Mucosa of rectum (tissue), 2 donors: ENCODE data around the gene EPHB3.

Experiments
- H3K27ac ChIP-seq, 2 donors: one replicate each; pipeline ENCODE4 v1.7.0; 2013; ENCODE audit warnings: inconsistent platforms in 2 of 2, low read depth in 2 of 2, low read length in 2 of 2
- H3K27me3 ChIP-seq, 2 donors: one replicate each; pipeline ENCODE4 v1.7.0; 2013; ENCODE audit warnings: low read length in 2 of 2; ENCODE audit not compliant: control insufficient read depth in 2 of 2, insufficient read depth in 2 of 2
- H3K36me3 ChIP-seq, 2 donors: one replicate each; pipeline ENCODE4 v1.7.0; 2013; ENCODE audit warnings: low read length in 2 of 2; ENCODE audit not compliant: control insufficient read depth in 2 of 2, insufficient read depth in 2 of 2
- H3K4me1 ChIP-seq, 2 donors: one replicate each; pipeline ENCODE4 v1.7.0; 2013; ENCODE audit warnings: low read length in 2 of 2, mild to moderate bottlenecking in 1 of 2; ENCODE audit not compliant: control insufficient read depth in 2 of 2, insufficient read depth in 2 of 2
- H3K4me3 ChIP-seq, 2 donors: one replicate each; pipeline ENCODE4 v1.7.0; 2013; ENCODE audit warnings: low read length in 2 of 2
- H3K9ac ChIP-seq, 2 donors: one replicate each; pipeline ENCODE4 v1.7.0; 2013; ENCODE audit warnings: low read length in 2 of 2, low read depth in 1 of 2, mild to moderate bottlenecking in 1 of 2
- H3K9me3 ChIP-seq, 2 donors: one replicate each; pipeline ENCODE4 v1.7.0; 2013; ENCODE audit warnings: low read length in 2 of 2; ENCODE audit not compliant: control insufficient read depth in 2 of 2
- donor health status: healthy.
- donor health status: Normal muscosa, but diverticular disease.

The EPHB3 gene

DNA sequence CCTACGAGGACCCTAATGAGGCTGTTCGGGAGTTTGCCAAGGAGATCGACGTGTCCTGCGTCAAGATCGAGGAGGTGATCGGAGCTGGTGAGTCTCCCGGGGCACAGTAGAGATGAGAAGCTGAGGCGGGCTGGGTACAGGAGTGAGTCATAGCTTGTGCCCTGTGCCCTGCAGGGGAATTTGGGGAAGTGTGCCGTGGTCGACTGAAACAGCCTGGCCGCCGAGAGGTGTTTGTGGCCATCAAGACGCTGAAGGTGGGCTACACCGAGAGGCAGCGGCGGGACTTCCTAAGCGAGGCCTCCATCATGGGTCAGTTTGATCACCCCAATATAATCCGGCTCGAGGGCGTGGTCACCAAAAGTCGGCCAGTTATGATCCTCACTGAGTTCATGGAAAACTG lies 17.9 kb downstream of the EPHB3 start:
- Histone ChIP-seq H3K36me3 (peaks cover 31 to 33% of the 10 kb centered on the region in 2 donors), H3K4me3 (no peak overlapping the region), H3K9me3 (no peaks in the 10 kb centered on the region)

DNA sequence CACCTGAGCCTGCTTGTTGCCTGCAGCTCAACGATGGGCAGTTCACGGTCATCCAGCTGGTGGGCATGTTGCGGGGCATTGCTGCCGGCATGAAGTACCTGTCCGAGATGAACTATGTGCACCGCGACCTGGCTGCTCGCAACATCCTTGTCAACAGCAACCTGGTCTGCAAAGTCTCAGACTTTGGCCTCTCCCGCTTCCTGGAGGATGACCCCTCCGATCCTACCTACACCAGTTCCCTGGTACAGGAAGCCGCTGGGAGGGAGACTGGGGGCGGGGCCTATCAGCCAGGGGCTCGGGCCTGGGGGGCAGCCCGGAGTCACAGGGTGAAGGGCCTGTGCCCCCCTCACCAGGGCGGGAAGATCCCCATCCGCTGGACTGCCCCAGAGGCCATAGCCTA lies 18.8 kb downstream of the EPHB3 start:
- peaks cover 26 to 28% of the 10 kb centered on the region in 2 donors for H3K4me1 ChIP-seq
- no peaks in the 10 kb centered on the region for H3K27me3 ChIP-seq
- no peaks in the 10 kb centered on the region for H3K9me3 ChIP-seq
- no peak overlapping the region for H3K4me3 ChIP-seq
- H3K9ac ChIP-seq = no peak overlapping the region
- H3K36me3 ChIP-seq = peaks cover 31 to 33% of the 10 kb centered on the region in 2 donors
- H3K27ac ChIP-seq = no peak overlapping the region

More for the DNA sequence above, 17.9 kb downstream of the EPHB3 start:
- no peaks in the 10 kb centered on the region for H3K27me3 ChIP-seq
- H3K27ac ChIP-seq = no peak overlapping the region
- no peak overlapping the region for H3K9ac ChIP-seq
- H3K4me1 ChIP-seq = peaks cover 28 to 32% of the 10 kb centered on the region in 2 donors

DNA sequence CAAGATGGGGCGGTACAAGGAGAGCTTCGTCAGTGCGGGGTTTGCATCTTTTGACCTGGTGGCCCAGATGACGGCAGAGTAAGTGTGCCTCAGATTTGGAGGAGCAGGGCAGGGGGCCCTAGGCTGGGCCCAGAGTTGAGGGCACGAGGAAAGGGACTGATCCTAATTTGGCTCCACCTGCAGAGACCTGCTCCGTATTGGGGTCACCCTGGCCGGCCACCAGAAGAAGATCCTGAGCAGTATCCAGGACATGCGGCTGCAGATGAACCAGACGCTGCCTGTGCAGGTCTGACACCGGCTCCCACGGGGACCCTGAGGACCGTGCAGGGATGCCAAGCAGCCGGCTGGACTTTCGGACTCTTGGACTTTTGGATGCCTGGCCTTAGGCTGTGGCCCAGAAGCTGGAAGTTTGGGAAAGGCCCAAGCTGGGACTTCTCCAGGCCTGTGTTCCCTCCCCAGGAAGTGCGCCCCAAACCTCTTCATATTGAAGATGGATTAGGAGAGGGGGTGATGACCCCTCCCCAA lies 19.8 kb downstream of the EPHB3 start:
- Histone ChIP-seq H3K36me3 (peaks cover 25 to 27% of the 10 kb centered on the region in 2 donors), H3K27ac (no peak overlapping the region), H3K9ac (no peak overlapping the region), H3K4me3 (no peak overlapping the region), H3K27me3 (no peaks in the 10 kb centered on the region), H3K4me1 (peaks cover 26 to 28% of the 10 kb centered on the region in 2 donors), H3K9me3 (no peaks in the 10 kb centered on the region)

- peaks cover 26 to 28% of the 10 kb centered on the region in 2 donors for H3K4me1 ChIP-seq
- peak overlapping the region; percentile 45 to 58 for H3K27ac ChIP-seq
- H3K27me3 ChIP-seq = no peaks in the 10 kb centered on the region
- H3K36me3 ChIP-seq = peaks cover 12% of the 10 kb centered on the region in 2 donors
- H3K9me3 ChIP-seq = no peaks in the 10 kb centered on the region
- peak overlapping the region; percentile 64 to 68 for H3K4me3 ChIP-seq
- peak overlapping the region; percentile 34 to 63 for H3K9ac ChIP-seq
Measured at GRCh38 chr3:184582646-184583577, 21.3 kb downstream of the EPHB3 start.

DNA sequence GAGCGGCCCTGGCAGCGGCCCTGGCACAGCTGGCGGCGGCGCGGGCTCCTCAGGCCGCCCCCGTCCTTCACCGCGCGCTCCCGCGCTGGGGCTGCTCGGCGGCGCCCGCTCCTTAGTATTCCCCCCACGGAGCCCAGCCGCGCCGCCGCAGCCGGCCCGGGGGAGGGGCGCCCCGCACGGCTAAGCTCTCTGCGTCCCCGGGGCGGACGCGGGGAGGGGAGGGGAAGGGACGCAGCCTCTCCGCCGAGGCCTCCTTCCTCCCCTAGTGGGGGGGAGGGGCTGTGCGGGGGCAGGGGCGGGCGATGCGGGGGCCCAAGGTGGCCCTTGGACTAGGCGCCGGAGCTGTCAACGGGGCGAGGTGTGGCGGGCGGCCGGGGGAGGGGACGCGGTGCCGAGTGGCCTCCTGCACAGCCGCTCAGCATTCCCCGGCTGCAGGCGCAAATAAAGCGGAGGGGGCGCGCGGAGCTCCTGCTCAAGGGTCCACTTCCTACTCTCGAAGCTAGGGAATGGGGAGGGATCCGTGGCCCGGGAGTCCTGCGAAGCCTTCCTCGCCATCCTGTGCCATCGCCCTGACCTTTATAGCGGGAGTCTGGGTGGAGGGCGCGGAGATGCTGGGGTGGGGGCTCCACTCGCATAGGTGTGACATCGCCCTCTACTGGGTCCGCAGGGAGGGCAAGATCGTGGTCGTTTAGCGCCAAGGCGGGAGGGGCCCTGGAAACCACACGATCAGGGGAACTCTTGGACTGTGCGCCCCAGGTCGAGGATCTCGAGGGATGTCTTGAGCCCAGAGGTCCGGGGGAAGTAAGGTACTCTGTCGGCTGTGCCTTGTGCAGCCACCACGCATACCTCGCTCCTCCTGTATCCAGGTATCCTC lies 22.2 kb downstream of the EPHB3 start:
- Histone ChIP-seq H3K4me1 (peaks cover 26 to 28% of the 10 kb centered on the region in 2 donors), H3K27me3 (no peaks in the 10 kb centered on the region), H3K9ac (peak overlapping the region; percentile 34 to 63), H3K36me3 (peaks cover 8 to 10% of the 10 kb centered on the region in 2 donors), H3K4me3 (peak overlapping the region in 1 of 2 donors; percentile 64), H3K27ac (peak overlapping the region; percentile 42 to 58), H3K9me3 (no peaks in the 10 kb centered on the region)

DNA sequence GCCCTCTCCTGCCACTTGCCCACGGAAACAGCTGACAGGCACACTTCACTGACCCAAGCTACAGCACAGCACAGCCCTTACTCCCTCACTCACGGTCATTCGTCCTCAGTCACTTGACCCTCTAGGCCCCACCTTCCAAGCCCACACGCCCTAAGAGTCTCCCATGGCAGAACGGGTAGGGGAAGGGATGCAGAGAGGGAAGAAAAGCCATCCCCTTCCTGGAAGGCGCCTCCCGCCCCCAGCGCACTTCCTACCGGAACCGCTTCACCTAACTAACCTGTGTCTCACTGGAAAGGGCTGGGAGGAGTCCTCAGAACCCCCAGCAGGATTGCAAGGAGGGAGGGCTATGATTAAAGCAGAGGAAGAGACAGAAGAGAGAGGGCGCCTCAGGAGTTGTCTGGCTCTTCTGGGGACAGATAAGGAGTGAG lies 22.9 kb downstream of the EPHB3 start:
- Histone ChIP-seq H3K9me3 (no peaks in the 10 kb centered on the region), H3K9ac (no peak overlapping the region), H3K4me1 (peaks cover 26 to 28% of the 10 kb centered on the region in 2 donors), H3K27ac (peak overlapping the region in 1 of 2 donors; percentile 7), H3K36me3 (peaks cover 8 to 10% of the 10 kb centered on the region in 2 donors), H3K27me3 (no peaks in the 10 kb centered on the region), H3K4me3 (no peak overlapping the region)

DNA sequence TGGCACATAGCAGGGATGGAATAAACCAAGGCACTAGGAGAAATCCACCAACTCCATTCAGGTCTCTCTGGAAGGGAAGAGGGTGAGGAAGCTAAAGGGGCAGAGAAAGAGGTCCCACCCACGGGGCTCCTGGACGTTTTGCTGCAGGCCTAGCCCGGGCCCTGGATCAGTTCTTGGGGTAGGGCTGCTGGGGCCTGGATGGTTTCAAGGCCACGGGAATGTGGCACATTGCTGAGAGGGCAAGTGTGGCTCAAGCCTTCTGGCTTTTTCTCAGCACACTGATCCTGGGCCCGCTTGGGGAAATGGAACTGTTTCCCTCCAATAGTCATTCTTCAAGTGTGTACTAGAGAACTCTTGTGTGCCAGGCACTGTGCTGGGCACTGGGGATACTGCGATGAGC lies 24.0 kb downstream of the EPHB3 start:
- no peak overlapping the region for H3K27ac ChIP-seq
- no peaks in the 10 kb centered on the region for H3K27me3 ChIP-seq
- peaks cover 26 to 28% of the 10 kb centered on the region in 2 donors for H3K4me1 ChIP-seq
- no peak overlapping the region for H3K4me3 ChIP-seq
- no peaks in the 10 kb centered on the region for H3K9me3 ChIP-seq
- no peak overlapping the region for H3K9ac ChIP-seq
- peaks cover 3 to 4% of the 10 kb centered on the region in 2 donors for H3K36me3 ChIP-seq

DNA sequence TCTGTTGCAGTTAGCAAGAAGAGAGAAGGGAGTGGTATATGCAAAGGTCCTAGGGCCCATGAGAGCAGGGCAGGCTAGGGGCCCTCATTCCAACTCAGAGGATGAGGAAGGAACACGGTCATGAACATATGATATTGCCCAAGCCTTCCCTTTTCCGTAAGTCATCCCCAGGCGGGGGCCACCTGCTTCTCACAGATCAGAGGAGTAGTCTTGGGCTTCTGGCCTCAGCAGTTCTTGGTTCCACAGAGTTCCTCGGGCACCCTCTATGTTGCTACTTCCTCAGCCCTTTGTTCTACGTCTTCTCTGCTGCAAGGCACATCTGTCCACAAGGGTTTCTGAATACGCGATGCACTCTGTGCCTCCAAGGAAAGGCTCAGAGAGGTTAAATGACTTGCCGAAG lies 25.3 kb downstream of the EPHB3 start:
- no peak overlapping the region for H3K9ac ChIP-seq
- no peak overlapping the region for H3K4me3 ChIP-seq
- peaks cover 23% of the 10 kb centered on the region in 2 donors for H3K4me1 ChIP-seq
- no peaks in the 10 kb centered on the region for H3K27me3 ChIP-seq
- no peaks in the 10 kb centered on the region for H3K9me3 ChIP-seq
- H3K36me3 ChIP-seq = peaks cover 0 to 2% of the 10 kb centered on the region in 2 donors
- H3K27ac ChIP-seq = no peak overlapping the region

GRCh38 chr3:184588776-184589175 lies 27.2 kb downstream of the EPHB3 start:
- no peaks in the 10 kb centered on the region for H3K27me3 ChIP-seq
- H3K4me1 ChIP-seq = peaks cover 7 to 8% of the 10 kb centered on the region in 2 donors
- H3K36me3 ChIP-seq = no peaks in the 10 kb centered on the region
- no peak overlapping the region for H3K9ac ChIP-seq
- no peaks in the 10 kb centered on the region for H3K9me3 ChIP-seq
- H3K4me3 ChIP-seq = no peak overlapping the region
- H3K27ac ChIP-seq = no peak overlapping the region
